ENCODE measurements around the gene RNF44.
"Not testable (repeated sequence)": the region's sequence is repeated elsewhere in the genome, so short reads cannot be mapped to it uniquely, and the experiment has no call there.

Gene RNF44

DNA sequence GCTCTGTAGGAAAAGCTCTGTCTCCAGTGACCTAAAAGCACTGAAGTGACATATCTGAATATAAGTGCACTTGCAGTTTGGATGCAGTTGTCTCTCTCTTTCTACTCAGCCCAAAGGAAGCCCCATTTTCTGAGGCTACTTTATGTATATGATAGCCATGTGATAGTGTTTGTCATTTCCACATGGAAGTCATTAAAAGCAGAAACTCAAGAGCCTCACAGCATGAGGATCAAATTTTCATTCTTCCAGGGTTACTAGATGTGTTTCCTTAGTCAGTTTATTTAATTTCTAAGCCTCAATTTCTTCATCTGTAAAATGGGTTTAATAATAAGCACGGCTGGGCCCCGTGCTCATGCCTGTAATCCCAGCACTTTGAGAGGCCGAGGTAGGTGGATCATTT is 36.7 kb downstream of the RNF44 start:
- Histone ChIP-seq H3K9me3 (ENCODE audit: control insufficient read depth, insufficient read depth, low read length) (no peaks in the 10 kb centered on the region), H3K9ac (ENCODE audit: low read depth, low read length) (no peak overlapping the region), H3K36me3 (ENCODE audit: insufficient read depth, low read length) (peaks cover 30% of the 10 kb centered on the region), H3K4me1 (ENCODE audit: insufficient read depth, low read length) (no peaks in the 10 kb centered on the region)

DNA sequence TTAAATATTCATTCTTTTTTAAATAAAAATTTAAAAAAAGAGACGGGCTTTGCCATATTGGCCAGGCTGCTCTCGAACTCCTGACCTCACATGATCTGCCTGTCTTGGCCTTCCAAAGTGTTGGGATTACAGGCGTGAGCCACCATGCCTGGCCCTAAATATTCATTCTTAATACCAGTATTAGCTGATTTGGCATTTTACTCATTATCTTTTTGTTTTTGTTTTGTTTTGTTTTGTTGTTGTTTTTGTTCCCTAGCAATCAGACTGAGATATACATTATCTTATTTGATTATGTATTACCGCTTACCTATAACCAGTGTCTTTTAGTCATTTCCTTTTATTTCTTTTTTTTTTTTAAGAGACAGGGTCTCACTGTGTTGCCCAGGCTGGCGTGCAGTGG is 37.9 kb downstream of the RNF44 start:
- peaks cover 33% of the 10 kb centered on the region for H3K36me3 ChIP-seq (ENCODE audit: insufficient read depth, low read length)

GRCh38 chr5:176497852-176498251 is 39.4 kb downstream of the RNF44 start:
- Histone ChIP-seq H3K36me3 (ENCODE audit: insufficient read depth, low read length) (peaks cover 40% of the 10 kb centered on the region), H3K4me1 (ENCODE audit: insufficient read depth, low read length) (no peaks in the 10 kb centered on the region), H3K9me3 (ENCODE audit: control insufficient read depth, insufficient read depth, low read length) (no peaks in the 10 kb centered on the region), H3K9ac (ENCODE audit: low read depth, low read length) (no peak overlapping the region)

More for the DNA sequence above, 37.9 kb downstream of the RNF44 start:
- Histone ChIP-seq H3K9me3 (ENCODE audit: control insufficient read depth, insufficient read depth, low read length) (no peaks in the 10 kb centered on the region), H3K4me1 (ENCODE audit: insufficient read depth, low read length) (no peaks in the 10 kb centered on the region), H3K9ac (ENCODE audit: low read depth, low read length) (no peak overlapping the region)

GRCh38 chr5:176492431-176492830 is 44.8 kb downstream of the RNF44 start:
- peaks cover 55% of the 10 kb centered on the region for H3K36me3 ChIP-seq (ENCODE audit: insufficient read depth, low read length)

DNA sequence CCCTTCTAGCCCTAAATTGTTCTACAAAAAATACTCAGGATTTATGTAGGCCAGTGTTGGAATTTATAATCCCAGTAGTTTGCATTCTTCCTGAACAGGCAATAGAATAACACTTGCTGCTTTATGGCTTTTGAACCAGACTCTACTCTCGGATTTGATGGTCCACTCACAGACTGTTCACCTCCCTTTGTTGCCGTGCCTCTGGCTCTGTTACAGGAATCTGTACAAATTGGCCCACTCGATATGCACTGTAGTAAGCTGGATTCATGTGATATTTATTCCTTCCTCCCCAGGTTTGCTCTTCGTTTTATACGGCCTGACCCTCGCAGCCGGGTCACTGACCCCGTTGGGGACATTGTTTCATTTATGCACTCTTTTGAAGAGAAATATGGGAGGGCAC is 45.3 kb downstream of the RNF44 start:
- Histone ChIP-seq H3K4me1 (ENCODE audit: insufficient read depth, low read length) (no peaks in the 10 kb centered on the region), H3K36me3 (ENCODE audit: insufficient read depth, low read length) (peaks cover 55% of the 10 kb centered on the region), H3K9ac (ENCODE audit: low read depth, low read length) (no peak overlapping the region), H3K9me3 (ENCODE audit: control insufficient read depth, insufficient read depth, low read length) (no peaks in the 10 kb centered on the region)

More at GRCh38 chr5:176492431-176492830, 44.8 kb downstream of the RNF44 start:
- Histone ChIP-seq H3K4me1 (ENCODE audit: insufficient read depth, low read length) (no peaks in the 10 kb centered on the region), H3K9ac (ENCODE audit: low read depth, low read length) (no peak overlapping the region), H3K9me3 (ENCODE audit: control insufficient read depth, insufficient read depth, low read length) (no peaks in the 10 kb centered on the region)

- Histone ChIP-seq H3K36me3 (ENCODE audit: insufficient read depth, low read length) (peaks cover 48% of the 10 kb centered on the region), H3K4me1 (ENCODE audit: insufficient read depth, low read length) (no peaks in the 10 kb centered on the region)
These were observed 46.1 kb downstream of the RNF44 start for GRCh38 chr5:176491101-176491502.

GRCh38 chr5:176490301-176490700 is 46.9 kb downstream of the RNF44 start:
- Histone ChIP-seq H3K4me1 (ENCODE audit: insufficient read depth, low read length) (no peaks in the 10 kb centered on the region), H3K36me3 (ENCODE audit: insufficient read depth, low read length) (peaks cover 47% of the 10 kb centered on the region), H3K9ac (ENCODE audit: low read depth, low read length) (no peak overlapping the region), H3K9me3 (ENCODE audit: control insufficient read depth, insufficient read depth, low read length) (no peaks in the 10 kb centered on the region)

More at GRCh38 chr5:176491101-176491502, 46.1 kb downstream of the RNF44 start:
- H3K9ac ChIP-seq (ENCODE audit: low read depth, low read length), result no peak overlapping the region
- no peaks in the 10 kb centered on the region for H3K9me3 ChIP-seq (ENCODE audit: control insufficient read depth, insufficient read depth, low read length)

DNA sequence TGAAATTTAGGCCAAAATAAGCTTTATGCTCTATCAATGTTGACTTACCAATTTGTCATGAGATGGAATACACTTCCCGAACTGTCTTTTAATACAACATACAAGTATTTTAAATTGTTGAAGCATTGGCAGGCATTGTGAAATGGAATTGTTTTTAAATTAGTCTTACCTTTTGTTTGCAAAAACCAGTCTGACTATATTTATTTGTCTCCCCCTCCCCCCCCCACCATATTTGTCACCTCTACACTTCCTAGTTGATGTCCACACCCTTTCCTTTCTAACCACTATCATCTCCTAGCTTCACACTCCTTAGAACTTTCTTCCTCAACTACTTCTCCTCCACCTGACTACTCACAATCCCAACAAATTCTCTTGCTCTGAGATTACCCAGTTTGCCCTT is 48.1 kb downstream of the RNF44 start:
- Histone ChIP-seq H3K4me1 (ENCODE audit: insufficient read depth, low read length) (no peaks in the 10 kb centered on the region), H3K9me3 (ENCODE audit: control insufficient read depth, insufficient read depth, low read length) (no peaks in the 10 kb centered on the region), H3K9ac (ENCODE audit: low read depth, low read length) (no peak overlapping the region), H3K36me3 (ENCODE audit: insufficient read depth, low read length) (peaks cover 40% of the 10 kb centered on the region)

DNA sequence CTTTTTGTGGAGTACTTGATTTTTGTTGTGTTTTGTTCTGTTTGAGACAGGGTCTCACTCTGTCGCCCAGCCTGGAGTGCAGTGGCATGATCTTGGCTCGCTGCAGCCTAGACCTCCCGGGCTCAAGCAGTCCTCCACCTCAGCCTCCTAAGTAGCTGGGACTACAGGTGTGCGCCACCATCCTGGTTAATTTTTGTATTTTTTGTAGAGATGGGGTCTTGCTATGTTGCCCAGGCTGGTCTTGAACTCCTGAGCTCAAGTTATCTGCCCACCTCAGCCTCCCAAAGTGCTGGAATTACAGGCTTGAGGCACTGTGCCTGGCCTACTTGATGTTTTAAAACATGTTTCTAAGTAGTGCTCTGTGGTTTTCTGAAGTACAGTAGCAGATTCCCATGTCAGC is 50.0 kb downstream of the RNF44 start:
- H3K9ac ChIP-seq (ENCODE audit: low read depth, low read length); H3K9me3 ChIP-seq (ENCODE audit: control insufficient read depth, insufficient read depth, low read length); H3K4me1 ChIP-seq (ENCODE audit: insufficient read depth, low read length): not testable (repeated sequence)
- peaks cover 21% of the 10 kb centered on the region for H3K36me3 ChIP-seq (ENCODE audit: insufficient read depth, low read length)

DNA sequence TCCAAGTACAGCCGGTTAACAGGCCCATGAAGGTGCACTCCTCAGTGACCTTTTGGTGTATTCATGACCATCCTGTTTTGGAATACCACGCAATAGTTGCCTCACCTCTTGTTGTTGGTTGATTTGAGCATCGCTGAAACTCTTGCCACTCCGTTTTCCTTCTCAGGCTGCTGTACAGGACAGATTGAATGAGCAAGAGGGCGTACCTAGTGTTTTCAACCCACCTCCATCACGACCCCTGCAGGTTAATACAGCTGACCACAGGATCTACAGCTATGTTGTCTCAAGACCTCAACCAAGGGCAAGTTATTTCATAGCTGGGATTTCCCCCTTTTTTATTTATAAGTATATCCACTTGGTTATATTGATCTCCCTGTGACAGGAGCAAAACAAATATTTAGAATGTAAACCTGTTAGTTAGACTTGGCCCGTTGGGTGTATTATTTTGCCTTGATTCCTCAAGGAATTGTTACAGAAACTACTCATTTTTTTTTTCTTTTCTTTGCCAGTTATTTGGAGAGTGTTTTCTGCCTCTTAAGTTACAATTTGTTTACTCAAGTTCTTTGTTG is 50.9 kb downstream of the RNF44 start:
- H3K36me3 ChIP-seq (ENCODE audit: insufficient read depth, low read length), result peaks cover 12% of the 10 kb centered on the region
- H3K9ac ChIP-seq (ENCODE audit: low read depth, low read length), result no peak overlapping the region
- H3K9me3 ChIP-seq (ENCODE audit: control insufficient read depth, insufficient read depth, low read length), result no peaks in the 10 kb centered on the region
- no peaks in the 10 kb centered on the region for H3K4me1 ChIP-seq (ENCODE audit: insufficient read depth, low read length)

GRCh38 chr5:176485176-176485575 is 52.0 kb downstream of the RNF44 start:
- H3K9ac ChIP-seq (ENCODE audit: low read depth, low read length), result no peak overlapping the region
- peaks cover 9% of the 10 kb centered on the region for H3K36me3 ChIP-seq (ENCODE audit: insufficient read depth, low read length)
- H3K4me1 ChIP-seq (ENCODE audit: insufficient read depth, low read length), result no peaks in the 10 kb centered on the region
- H3K9me3 ChIP-seq (ENCODE audit: control insufficient read depth, insufficient read depth, low read length), result no peaks in the 10 kb centered on the region

DNA sequence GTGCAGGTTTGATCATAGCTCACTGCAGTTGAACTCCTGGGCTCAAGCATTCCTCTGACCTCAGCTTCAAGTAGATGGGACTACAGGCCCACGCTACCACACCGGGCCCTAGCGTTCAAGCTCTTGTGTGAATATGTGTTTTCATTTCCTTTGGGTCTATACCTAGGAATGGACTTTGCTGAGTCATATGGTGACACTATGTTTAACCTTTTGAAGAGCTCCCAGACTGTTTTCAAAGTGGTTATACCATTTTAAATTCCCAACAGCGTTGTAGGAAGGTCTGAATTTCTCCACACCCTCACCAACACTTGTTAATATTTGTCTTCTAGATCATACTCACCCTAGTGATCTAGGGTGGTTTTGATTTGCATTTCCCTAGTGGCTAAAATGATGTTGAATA is 55.5 kb downstream of the RNF44 start:
- peaks cover 7% of the 10 kb centered on the region for H3K36me3 ChIP-seq (ENCODE audit: insufficient read depth, low read length)
- H3K9ac ChIP-seq (ENCODE audit: low read depth, low read length), result no peak overlapping the region
- H3K4me1 ChIP-seq (ENCODE audit: insufficient read depth, low read length), result no peaks in the 10 kb centered on the region
- H3K9me3 ChIP-seq (ENCODE audit: control insufficient read depth, insufficient read depth, low read length), result no peaks in the 10 kb centered on the region
